Stimulated activated CD4-positive, alpha-beta T cell treated with anti-CD3 and anti-CD28 coated beads, Interleukin-12 subunit alpha, Interleukin-12 subunit beta, amount 100 ng/mL, for 24 hours (primary cell): ENCODE data around the gene STK38.

Experiments used
- DNase-seq, 2 experiments: peaks; one replicate each; pipeline ENCODE4 v3.0.0-alpha.2; 2020; ENCODE audit warnings: low read depth in 2 of 2

The STK38 gene

DNA sequence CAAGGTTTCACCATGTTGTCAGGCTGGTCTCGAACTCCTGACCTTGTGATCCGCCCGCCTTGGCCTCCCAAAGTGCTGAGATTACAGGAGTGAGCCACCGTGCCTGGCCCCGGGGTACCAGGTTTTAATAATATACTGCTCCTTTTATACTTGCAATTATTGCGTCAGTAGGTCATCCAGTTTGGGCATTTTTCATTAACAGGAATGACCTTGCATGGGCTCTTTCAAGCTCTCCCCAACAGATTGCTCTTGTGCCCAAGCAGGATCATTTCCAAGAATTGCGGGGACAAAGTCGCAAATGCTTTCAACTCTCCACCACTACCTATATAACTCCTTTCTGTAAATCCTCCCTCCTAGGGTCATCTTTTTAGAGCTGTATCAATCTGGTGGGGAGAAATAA, 23.8 kb downstream of the STK38 start:
- no peak for DNase-seq

GRCh38 chr6:36519352-36519751, 27.9 kb downstream of the STK38 start:
- DNase-seq, result no peak

DNA sequence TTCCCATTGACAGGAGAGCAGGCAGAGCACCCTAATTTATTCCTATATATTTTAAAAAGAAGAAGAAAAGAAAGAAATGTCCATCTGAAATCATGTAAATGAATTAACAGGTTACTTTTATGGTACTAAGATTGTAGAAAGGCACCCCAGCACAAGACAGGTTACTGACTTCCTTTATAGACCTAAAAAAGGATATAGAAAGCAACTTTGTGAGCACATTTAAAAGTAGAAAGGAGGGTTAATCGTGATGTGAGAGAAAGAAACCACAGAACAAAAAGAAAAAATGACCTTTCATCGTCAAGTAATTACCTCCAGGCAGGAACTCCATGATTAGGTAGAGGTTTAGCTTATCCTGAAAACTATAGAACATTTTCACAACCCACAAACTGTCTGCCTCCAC, 29.9 kb downstream of the STK38 start:
- DNase-seq, result no peak

- DNase-seq, result no peak
These were observed 30.3 kb downstream of the STK38 start for GRCh38 chr6:36516988-36517387.

DNA sequence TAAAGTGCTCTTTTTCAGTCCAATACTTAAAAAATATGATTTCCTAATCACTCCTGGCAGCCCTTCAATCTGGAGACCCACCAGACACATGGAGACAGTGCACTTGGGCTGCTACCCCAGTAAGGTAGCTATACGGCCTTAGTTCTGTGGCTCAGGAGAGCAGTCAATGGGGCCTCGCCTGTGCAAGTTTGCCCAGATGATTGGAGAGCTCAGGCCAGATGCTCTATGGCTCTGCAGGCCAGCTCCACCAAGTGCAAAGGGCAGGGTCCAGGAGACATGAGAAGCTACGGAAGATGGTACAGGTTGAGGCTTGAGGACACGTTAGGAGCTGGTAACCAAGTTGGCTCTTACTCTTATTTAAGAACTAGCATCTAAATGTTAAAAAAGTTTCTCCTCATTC, 30.7 kb downstream of the STK38 start:
- no peak for DNase-seq

GRCh38 chr6:36515844-36516243, 31.4 kb downstream of the STK38 start:
- DNase-seq, result no peak

DNA sequence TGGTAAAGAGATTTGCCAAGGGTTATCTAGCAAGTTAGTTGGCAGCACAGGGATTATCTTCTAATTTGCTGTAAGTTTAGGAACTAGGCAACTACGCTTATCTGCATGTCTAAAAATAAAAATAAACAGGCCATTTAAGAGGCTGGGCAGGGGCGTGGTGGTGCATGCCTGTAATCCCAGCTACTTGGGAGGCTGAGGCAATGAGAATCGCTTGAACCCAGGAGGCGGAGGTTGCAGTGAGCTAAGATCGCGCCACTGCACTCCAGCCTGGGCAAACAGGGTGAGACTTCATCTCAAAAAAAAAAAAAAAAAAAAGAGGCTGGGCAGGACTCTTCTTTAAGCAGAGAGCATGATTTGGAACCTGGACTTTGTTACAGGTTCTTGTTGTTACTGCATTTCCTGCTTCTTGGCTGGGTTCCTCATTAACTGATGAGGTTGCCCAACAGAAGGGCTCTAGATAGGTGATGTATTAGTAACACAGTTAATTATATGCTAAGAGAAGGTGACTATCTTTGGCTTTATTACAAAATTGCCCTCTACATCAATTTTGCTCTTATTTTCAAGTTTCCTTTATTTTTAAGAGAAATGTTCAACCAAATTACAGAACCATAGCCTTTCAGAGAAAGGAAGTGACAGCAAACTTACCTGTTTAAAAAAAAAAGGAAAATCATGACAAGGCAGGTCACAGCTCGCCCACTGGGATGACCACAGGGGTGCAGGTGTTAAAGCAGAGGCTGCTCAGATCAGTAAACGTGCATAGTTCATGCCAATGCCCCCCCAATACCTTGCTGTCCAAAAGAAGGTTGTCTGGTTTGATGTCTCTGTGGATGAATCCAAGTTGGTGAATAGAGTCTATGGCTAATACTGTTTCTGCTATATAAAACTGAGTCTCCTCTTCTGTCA, 32.5 kb downstream of the STK38 start:
- DNase-seq, result no peak

- no peak for DNase-seq
These were observed 36.9 kb downstream of the STK38 start for GRCh38 chr6:36510365-36510764.

DNA sequence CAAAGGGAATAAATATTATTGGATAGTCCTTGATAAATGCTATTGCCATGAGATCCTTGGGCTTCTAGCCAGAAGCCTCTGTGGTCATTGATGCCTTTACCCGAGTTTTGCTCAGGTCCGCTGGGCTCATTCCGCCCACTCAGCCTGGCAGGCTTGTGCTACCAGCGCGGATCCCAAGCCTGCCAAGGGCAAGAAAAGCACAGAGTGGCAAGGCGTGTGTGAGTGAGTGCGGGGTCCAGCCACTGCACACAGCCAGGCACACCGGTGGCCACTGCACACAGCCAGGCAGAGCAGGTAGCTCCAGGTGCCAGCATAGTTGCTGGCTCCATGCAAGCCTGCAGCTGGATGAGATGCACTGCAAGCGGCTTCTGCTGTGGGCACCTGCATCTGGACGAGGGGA, 38.7 kb downstream of the STK38 start:
- no peak for DNase-seq

GRCh38 chr6:36506611-36507010, 40.7 kb downstream of the STK38 start:
- no peak for DNase-seq

DNA sequence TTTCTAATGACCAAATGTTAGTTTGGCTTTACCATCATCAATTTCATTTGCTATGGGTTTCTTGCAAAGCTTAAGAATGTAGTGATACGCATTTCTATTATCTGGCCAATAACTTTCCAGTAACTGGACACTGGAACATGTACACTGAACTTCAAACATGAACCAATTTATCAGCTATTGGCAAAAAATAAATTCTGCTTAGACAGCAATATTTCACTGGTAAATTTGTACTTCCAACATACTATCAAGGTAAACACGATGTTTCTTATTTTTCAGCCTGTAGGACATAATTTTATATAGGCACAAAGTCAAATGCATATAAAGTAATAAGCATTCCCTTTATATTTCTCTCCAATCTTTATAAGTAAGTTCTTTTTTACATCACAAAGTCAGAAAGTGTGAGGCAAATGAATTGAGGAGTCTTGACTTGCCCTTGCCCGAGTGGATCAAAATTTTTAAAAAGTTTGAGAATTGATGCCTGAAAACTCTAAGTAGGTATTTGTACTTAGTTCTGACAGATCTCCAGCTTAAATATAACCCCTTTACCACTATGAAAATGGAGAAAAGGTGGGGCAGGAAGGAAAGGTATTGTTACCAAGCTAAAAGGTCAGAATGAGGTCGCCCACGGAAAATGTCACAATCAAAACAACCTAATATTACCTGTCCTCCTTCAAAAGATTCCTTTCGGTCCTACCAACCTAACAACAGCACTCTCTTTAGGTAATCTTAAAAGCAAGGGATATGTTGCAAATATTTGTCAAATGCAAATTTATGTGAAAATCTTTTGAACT, 41.3 kb downstream of the STK38 start:
- DNase-seq, result no peak

DNA sequence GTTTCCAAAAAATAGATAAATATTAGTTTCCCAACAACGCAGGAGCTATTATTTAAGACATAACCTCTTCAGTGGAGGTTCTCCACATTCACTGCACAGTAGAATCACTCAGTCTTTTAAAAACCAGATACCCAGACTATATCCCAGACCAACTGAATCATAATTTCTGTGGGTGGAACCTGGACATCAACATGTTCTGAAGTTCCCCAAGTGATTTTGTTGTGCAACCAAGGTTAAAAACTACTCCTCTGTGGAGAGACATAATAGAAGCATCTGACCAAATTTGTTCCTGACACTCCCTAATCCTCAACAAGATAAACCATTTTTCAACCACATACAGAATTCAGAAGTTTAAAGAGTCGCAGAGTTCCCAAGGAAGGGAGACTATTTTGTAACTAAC, 42.3 kb downstream of the STK38 start:
- no peak for DNase-seq

- DNase-seq, result no peak
These were observed 43.1 kb downstream of the STK38 start for GRCh38 chr6:36504181-36504580.

DNA sequence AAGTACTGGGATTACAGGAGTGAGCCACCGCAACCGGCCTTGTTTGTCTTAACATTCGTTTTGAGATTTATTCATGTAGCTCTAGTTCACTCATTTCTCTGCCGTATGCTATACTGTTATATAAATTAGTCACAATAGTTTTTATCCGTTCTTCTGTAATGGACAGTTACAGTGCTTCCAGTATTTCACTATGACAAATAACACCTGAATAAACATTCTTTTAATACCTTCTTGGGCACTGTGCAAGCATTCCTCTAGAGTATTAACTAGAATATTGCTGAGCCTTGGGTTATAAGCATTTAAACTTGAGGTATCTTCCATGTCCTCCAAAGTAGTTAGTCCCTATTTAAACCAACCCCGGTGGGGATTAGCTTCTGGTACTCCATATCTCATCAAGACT, 45.6 kb downstream of the STK38 start:
- DNase-seq, result no peak

- DNase-seq, result no peak
These were observed 47.4 kb downstream of the STK38 start for GRCh38 chr6:36499918-36500317.

- DNase-seq, result no peak
These were observed 52.2 kb downstream of the STK38 start for GRCh38 chr6:36495086-36495485.

DNA sequence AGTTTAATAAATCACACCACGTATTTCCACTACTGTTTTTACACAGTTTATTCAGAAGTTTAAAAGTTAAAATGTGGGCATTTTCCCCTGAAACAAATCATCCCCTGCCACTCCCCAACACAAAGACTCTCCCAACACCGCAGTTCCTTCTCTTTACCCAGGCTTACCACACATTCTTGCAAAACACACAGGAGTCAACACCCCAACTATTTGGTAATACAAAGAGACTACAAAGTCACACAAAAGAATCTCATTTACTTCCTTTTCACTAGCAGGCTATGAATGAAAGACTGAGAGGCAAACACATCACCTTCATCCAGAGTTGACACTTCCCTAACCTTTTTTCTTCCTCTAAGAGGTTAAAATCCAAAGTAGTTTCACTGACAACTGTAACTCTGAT, 53.4 kb downstream of the STK38 start:
- no peak for DNase-seq

- no peak for DNase-seq
These were observed 54.0 kb downstream of the STK38 start for GRCh38 chr6:36493319-36493718.

GRCh38 chr6:36492621-36493020, 54.7 kb downstream of the STK38 start:
- DNase-seq, result no peak

GRCh38 chr6:36492092-36492491, 55.2 kb downstream of the STK38 start:
- no peak for DNase-seq

DNA sequence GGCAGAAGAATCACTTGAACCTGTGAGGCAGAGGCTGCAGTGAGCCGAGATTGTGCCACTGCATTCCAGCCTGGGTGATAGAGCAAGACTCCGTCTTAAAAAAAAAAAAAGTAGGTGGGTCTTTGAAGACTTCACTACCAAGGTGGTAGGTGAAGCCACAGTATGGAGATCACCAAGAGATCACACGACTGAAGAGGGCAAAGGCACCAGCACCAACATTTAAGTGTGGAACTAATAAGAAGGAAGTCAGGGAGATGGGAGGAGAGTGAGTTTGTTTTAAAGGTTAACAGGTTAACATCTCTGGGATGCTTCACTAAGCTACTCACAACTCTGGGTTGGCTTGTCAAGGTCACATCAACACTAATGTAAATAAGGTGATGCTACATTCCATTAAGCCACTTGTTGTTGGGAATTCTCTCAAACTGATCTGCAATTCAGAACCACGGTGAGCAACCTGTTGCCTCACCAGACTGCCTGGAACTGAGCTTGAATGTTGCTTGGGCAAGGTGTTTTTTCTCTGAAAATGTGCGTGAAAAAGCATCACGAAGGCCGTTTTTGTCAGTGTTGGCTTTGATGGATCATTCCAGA, 55.8 kb downstream of the STK38 start:
- DNase-seq, result no peak

- no peak for DNase-seq
These were observed 57.9 kb downstream of the STK38 start for GRCh38 chr6:36489426-36489825.

- no peak for DNase-seq
These were observed 59.1 kb downstream of the STK38 start for GRCh38 chr6:36488221-36488620.
